Fibroblast of pulmonary artery (primary cell): ENCODE results near the gene ANTXR1.

Experiments used
- DNase-seq: peaks from one replicate; pipeline ENCODE4 v3.0.0-alpha.2; 2010; ENCODE audit warnings: low read depth
- H3K4me3 ChIP-seq: replicated peaks from 2 replicates; pipeline ENCODE4 v1.5.1; 2011; ENCODE audit warnings: low read depth, mild to moderate bottlenecking, control low read depth, low read length, moderate library complexity
- CTCF ChIP-seq: IDR thresholded peaks from 2 replicates; pipeline ENCODE4 v1.5.1; 2011; ENCODE audit warnings: mild to moderate bottlenecking, control low read depth, low read length, inconsistent platforms; ENCODE audit errors: missing control alignments

The ANTXR1 gene

GRCh38 chr2:69001879-69002278 lies 11.1 kb upstream of the ANTXR1 start:
- no peak overlapping the region for H3K4me3 ChIP-seq
- TF ChIP-seq CTCF: no peak
- DNase-seq: no peak

- H3K4me3 ChIP-seq: no peak overlapping the region
- DNase-seq: no peak
- TF ChIP-seq CTCF: no peak
Observed at GRCh38 chr2:69003731-69004130, 9.2 kb upstream of the ANTXR1 start.

- no peak for TF ChIP-seq CTCF
- no peak for DNase-seq
- no peak overlapping the region for H3K4me3 ChIP-seq
Observed at GRCh38 chr2:69007169-69007568, 5.8 kb upstream of the ANTXR1 start.

- no peak for DNase-seq
- H3K4me3 ChIP-seq: no peak overlapping the region
- no peak for TF ChIP-seq CTCF
Observed at GRCh38 chr2:69007603-69008002, 5.4 kb upstream of the ANTXR1 start.

- no peak overlapping the region for H3K4me3 ChIP-seq
- TF ChIP-seq CTCF: no peak
- DNase-seq: no peak
Observed at GRCh38 chr2:69010437-69011194, 2.4 kb upstream of the ANTXR1 start.

GRCh38 chr2:69011611-69012157 lies 1.3 kb upstream of the ANTXR1 start:
- DNase-seq: no peak
- TF ChIP-seq CTCF: no peak
- no peak overlapping the region for H3K4me3 ChIP-seq
